ENCODE data around the gene RCOR1. TPM values are rescaled to one million over a fixed set of nuclear protein-coding genes. Genes with fewer than 3 reads are reported as not detected.

The RCOR1 gene
- total and polyA plus RNA-seq, 2 of the 8 experiments (the other 6 are each of a cell fraction or from before 2014, with no cell fraction given): 12.3 to 26.3 TPM

DNA sequence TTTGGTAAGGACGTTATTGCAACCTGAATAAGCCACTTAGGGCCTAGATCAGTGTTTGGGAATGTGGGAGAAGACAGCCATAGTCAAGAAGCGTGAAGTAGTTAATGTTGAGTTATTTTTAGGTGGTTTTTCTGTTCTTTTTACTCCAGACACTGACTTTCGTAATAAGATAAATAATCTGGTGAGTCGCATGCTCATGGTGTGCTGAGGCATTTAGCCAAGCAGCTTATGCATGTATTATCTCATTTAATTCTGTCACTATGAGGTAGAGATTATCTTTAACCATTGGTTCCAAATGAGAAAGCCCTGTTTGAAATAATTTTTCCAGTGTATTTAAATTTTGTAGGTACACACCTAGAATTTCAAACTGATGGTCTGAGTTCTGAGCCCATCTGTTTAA is 67.3 kb downstream of the RCOR1 start:
- FAIRE-seq (no peak), DNase-seq (ENCODE audit: low read depth in 1 of 2, low spot score in 2 of 2) (no peak)
- Histone ChIP-seq H3K18ac (ENCODE audit: extremely low read depth, low read length) (no peak overlapping the region), H3K4me1 (replicated peaks in 1 of 4; ENCODE audit: control insufficient read depth in 3 of 4, insufficient read depth in 4 of 4, low read length in 3 of 4) (peaks cover 5 to 13% (median 9%) of the 10 kb centered on the region in 4 experiments), H3K9ac (replicated peaks in 1 of 4; ENCODE audit: extremely low read depth in 1 of 4, low read depth in 3 of 4, low read length in 3 of 4) (no peak overlapping the region), H4K20me1 (replicated peaks in 1 of 2; ENCODE audit: control insufficient read depth in 1 of 2, insufficient read depth in 2 of 2, low read length in 2 of 2) (peaks cover 0 to 6% of the 10 kb centered on the region in 2 experiments), H2BK12ac (ENCODE audit: low read depth, low read length) (no peak overlapping the region), H3K27ac (ENCODE audit: low read depth, low read length) (no peak overlapping the region), H3K23ac (ENCODE audit: insufficient read length) (no peak overlapping the region), H3K4me3 (ENCODE audit: extremely low read depth in 1 of 4, insufficient read depth in 2 of 4, low read depth in 3 of 4, low read length in 4 of 4) (no peak overlapping the region), H4K8ac (ENCODE audit: extremely low read depth, insufficient read depth, low read length) (no peak overlapping the region), H3K4me2 (ENCODE audit: insufficient read depth in 1 of 2, low read depth in 2 of 2, low read length in 2 of 2) (no peak overlapping the region), H3K4ac (replicated peaks; ENCODE audit: insufficient read length, low read depth, low read length) (no peak overlapping the region), H3K23me2 (ENCODE audit: low read depth, low read length) (no peaks in the 10 kb centered on the region; the same call in 1 of the 2 replicates), H2BK20ac (ENCODE audit: low read length) (no peak overlapping the region), H2BK5ac (ENCODE audit: low read depth, low read length) (no peak overlapping the region), H3K9me3 (ENCODE audit: insufficient read depth in 2 of 2, low read depth in 1 of 2, low read length in 1 of 2) (no peaks in the 10 kb centered on the region), H4K91ac (replicated peaks; ENCODE audit: insufficient read length, low read length) (no peak overlapping the region), H3K36me3 (ENCODE audit: control insufficient read depth in 2 of 4, insufficient read depth in 4 of 4, low read length in 3 of 4) (no peaks in the 10 kb centered on the region), H3K79me1 (ENCODE audit: low read depth, low read length) (peaks cover 14% of the 10 kb centered on the region), H4K5ac (ENCODE audit: insufficient read length, low read depth, low read length) (no peak overlapping the region), H2BK120ac (replicated peaks; ENCODE audit: low read depth, low read length) (no peak overlapping the region), H3K27me3 (replicated peaks in 1 of 4; ENCODE audit: control insufficient read depth in 3 of 4, extremely low read depth in 1 of 4, insufficient read depth in 3 of 4, low read length in 3 of 4) (no peaks in the 10 kb centered on the region), H2BK15ac (ENCODE audit: low read length) (no peak overlapping the region), H3K14ac (ENCODE audit: insufficient read length) (no peak overlapping the region), H2AFZ (ENCODE audit: low read length) (no peak overlapping the region), H2AK5ac (ENCODE audit: low read depth, low read length) (no peak overlapping the region), H3K79me2 (ENCODE audit: control insufficient read depth in 1 of 2, insufficient read depth in 2 of 2, low read length in 2 of 2) (peaks cover 7 to 96% of the 10 kb centered on the region in 2 experiments), H3K56ac (replicated peaks; ENCODE audit: insufficient read length, low read depth, low read length) (no peak overlapping the region)
- ChIA-PET POLR2A (ENCODE audit: partially characterized antibody) (interaction anchor here (1.8 kb wide), 1 partner anchor 10 kb away, joined by 4 read pairs; no protein-coding TSS in a partner anchor), CTCF (ENCODE audit: partially characterized antibody) (interaction anchor here (0.9 to 2.1 kb wide), 4 partner anchors 9 to 33 kb away, joined by 3 to 4 read pairs (median 4); no protein-coding TSS in a partner anchor)
- WGBS, 2 experiments (ENCODE audit: extremely low coverage in 1 of 2, insufficient coverage in 1 of 2, insufficient read length in 1 of 2, insufficient replicate concordance in 2 of 2, low coverage in 1 of 2, low lambda C conversion rate in 2 of 2, missing lambda C conversion rate in 1 of 2): 89% methylated on average over 4 of the region's 4 CpGs; no CpG with 5 or more reads in 1 of the 2 experiments
- TF ChIP-seq JUND (IDR thresholded peaks at IDR 0.05; ENCODE audit: low read length) (no peak), TAF1 (IDR thresholded peaks at IDR 0.05; ENCODE audit: low read depth, low read length) (no peak)
